HG02763 (cell line): ENCODE measurements around the gene ADIPOR2.
A peak's percentile ranks its signal among the peaks of the same experiment; 100 is the strongest.

Experiments
- ATAC-seq: cut with Tn5 transposase; IDR thresholded peaks from one replicate; pipeline ENCODE4 v1.9.1; 2021; ENCODE audit warnings: mild to moderate bottlenecking, moderate library complexity; ENCODE audit not compliant: unreplicated experiment

ADIPOR2 gene

GRCh38 chr12:1768615-1769014, 77.7 kb downstream of the ADIPOR2 start:
- ATAC-seq, result no peak

- ATAC-seq, result no peak
These were observed 79.1 kb downstream of the ADIPOR2 start for GRCh38 chr12:1769809-1770494.

DNA sequence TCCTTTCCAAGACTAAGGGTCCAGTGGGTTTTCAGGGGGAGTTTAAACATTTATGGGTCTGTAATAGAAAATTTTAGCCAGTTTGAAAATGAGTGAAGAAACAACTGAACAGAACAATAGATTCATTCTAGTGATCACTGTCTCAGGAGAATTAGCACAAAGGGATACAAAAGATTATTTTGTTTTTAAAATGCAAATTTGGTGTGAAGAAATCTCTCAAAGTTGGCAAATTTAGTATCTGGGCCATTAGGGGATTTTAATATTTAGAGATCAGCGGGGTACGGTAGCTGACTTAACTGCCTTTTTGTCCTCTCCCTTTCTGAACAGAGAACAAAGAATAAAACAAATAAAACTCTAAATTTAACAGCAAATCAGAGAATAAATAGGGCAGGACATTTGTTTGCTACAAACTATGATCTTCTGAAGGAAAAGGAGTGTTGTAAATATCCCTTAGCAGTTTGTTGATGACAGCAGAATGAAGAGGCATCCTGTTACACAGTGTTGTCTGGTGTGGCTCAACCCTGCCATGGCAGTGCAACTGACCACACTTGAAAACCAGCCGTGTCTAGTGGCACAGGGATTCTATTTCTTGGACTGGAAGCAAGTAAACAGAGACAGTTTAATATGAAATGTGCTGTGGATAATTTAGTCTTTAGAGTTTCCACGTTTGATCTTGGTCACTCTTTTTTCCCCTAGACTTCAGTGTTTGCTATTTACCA, 83.2 kb downstream of the ADIPOR2 start:
- ATAC-seq, result no peak

DNA sequence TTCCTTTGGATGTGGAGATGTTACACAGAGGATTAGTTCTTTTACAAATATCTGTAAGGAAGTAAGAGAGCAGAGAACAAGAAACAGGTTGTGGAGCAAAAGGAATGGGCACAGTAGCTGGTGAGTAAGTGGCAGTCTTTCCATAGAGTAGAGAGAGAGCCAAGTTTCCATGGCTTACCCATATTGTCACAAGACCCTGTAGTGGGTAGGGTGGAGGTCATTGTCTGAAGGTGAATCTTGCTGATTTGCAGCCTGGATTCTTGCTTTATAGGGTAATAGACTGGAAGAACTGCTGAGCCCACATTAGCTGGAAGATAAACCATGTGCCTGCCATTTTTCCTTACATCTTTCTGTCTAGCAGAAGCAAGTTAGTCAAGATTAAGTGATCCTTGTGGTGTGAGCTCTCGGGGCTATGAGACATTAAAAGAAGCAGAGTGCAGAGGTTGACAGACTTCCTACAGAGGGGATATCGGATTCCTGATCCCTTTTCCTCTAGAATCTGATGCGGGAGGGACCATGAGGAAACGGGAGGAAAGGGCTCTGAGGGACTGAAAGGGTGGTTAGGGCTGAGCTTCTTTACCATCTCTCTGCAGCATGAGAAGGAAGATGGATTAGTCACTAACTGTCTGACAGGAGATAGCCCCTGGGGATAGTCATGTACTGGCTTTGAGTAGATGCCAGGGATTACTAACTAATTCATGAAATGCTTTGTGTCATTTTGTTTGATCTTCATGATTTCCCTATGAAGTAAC, 85.5 kb downstream of the ADIPOR2 start:
- no peak for ATAC-seq

DNA sequence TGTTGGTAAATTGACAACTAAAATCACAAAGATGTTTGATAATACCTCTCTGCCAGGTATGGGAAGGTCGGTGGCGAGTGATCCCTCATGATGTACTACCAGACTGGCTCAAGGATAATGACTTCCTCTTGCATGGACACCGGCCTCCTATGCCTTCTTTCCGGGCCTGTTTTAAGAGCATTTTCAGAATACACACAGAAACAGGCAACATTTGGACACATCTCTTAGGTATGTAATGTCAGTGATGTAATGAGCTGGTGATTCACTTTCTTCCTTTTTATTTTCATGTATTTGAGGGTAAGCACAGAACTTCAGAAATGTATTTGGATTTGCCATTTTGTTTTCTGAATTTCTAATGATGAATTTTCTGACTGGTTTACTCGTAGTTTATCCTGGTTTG, 86.9 kb downstream of the ADIPOR2 start:
- ATAC-seq, result no peak

GRCh38 chr12:1778911-1779310, 88.0 kb downstream of the ADIPOR2 start:
- no peak for ATAC-seq

- no peak for ATAC-seq
These were observed 88.9 kb downstream of the ADIPOR2 start for GRCh38 chr12:1779783-1780182.

DNA sequence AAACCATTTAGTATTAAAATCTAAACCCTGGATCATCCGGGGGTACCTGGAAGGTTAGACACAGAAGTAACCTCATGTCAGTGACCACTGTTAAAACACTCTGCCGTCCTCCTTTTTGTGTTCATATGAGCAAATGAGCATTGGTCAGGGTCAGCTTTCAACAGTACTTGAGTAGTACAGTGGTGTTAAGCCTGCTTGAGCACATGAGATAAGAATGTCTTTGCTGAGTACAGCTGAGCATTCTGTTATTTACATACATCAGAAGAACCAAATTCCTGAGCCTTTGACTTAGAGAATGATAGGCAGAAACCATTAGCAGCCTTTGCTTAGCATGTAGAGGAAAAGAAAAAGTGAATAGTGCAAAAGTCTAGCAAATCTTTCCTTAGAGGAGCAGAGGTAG, 90.9 kb downstream of the ADIPOR2 start:
- no peak for ATAC-seq

DNA sequence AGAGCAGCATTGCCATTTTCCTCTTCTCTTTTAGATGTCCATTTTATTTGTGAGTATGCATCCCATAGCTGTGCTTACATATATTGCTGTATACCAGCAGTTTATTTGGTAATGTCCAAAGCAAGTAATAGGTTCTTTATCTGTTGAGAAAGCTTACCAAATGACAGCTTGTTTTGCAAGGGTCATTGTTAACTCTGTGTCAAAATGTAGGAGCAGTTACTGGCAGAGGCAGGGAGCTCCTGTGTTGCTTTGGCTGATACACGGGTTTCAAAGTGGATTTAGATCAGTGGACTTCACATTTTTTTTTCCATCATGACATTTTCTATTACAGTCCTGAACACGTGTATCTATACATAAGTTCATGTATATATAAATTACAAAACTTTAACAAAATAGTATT, 91.3 kb downstream of the ADIPOR2 start:
- no peak for ATAC-seq

DNA sequence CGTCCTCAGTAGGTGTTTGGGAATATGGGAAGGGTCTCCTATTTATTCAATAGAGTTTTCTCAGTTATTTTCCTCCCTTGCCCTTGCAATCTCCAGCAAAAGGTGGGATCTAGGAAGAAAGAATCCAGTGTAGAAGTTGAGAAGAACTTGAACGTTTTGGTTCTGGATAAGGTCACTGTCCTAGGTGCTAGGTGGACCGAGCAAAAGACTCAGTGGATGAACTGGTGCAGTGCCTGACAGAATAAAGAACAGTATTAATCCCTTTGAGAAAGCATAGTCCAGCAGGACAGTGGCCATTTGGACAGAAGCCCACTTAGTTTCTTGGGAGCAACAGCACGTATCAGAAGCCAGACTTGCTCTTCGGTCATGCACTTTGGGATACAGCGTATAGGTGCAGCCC, 96.8 kb downstream of the ADIPOR2 start:
- ATAC-seq, result no peak

- no peak for ATAC-seq
These were observed 99.6 kb downstream of the ADIPOR2 start for GRCh38 chr12:1790444-1790843.

GRCh38 chr12:1791104-1791841, 100.4 kb downstream of the ADIPOR2 start:
- ATAC-seq, result no peak

DNA sequence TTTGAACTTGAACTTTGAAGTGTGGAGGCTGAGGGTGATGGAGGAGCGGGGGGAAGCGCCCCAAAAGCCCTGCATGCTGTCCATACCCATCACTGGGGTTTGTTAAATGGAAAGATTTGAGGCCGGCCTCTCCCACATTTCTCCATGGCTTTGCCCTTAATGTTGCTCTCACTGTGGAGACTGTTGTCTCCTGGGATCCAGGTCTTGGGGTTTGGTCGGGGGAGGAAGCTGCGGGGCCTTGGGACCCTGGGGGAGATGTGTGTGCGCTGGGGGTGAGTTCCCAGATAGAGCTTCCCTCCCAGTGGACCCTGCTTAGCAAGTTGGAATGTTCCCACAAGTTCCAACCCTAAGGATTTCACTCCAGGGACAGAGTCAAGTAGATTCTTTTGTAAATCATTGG, 101.5 kb downstream of the ADIPOR2 start:
- ATAC-seq, result no peak

DNA sequence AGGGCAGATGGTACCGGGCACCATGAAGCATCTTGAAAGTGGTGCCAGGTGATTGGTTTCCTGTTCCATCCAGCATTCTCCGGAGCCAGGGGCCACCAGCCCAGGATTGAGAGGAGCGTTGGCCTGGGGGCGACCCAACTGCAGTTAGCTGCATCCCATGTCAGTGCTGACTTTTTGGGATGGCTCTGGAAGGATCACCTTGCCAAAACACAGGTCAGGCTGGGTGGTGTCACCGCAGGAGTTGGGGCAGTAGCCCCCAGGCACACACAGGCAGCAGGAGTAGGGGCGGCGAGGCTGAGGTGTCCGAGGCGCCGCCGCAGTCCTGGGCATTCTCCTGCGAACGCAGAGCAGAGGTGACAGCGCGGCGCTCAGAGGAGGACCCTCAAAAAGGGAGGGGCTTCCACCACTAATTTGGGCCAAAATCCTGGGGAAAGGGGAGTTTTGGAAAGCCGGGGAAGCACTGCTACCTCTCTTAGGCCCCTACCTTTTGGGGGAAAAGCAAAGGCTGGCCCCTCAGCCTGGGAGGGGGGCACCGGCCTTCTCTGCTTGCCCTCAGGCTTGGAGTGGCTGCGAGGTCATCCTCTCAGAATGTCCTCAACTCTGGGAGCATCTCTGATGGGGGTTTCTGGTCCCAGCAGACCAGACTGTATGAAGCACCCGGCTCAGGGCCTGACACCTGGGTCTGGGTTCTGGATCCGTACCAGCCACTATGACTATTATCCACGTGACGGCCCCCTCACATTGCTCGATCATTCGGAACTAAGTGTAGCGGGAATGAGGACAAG, 102.7 kb downstream of the ADIPOR2 start:
- ATAC-seq, result no peak

DNA sequence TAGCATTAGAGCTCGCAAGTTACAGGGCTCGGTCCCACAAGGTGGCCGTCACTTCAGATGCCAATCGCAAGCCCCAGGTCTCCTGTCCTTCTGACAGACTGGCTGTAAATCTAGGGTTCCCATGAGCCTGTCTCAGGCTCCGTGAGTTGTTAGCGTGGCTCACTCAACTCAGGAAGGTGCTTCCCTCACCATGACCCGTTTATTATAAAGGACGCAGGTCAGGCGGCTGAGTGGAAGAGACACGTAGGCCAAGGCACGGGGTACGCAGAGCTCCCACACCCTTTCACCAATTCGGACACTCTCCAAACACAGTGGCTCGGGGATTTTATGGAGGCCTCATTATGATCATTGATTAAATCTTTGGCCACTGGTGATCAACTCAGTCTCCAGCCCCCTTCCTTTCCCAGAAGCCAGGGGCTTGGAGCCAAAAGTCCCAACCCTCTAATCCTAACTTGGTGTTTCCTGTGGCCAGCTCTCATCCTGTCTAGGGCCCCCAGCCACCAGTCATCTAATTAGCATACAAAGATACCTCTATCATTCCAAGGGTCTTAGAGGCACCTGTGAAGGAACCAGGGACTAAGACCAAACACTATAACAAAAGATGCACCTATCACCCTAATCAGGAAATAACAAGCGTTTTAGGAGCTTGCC, 103.7 kb downstream of the ADIPOR2 start:
- no peak for ATAC-seq

- ATAC-seq, result no peak
These were observed 104.4 kb downstream of the ADIPOR2 start for GRCh38 chr12:1795221-1795784.

- ATAC-seq, result peak; percentile 92
These were observed 105.1 kb downstream of the ADIPOR2 start for GRCh38 chr12:1795785-1796514.

DNA sequence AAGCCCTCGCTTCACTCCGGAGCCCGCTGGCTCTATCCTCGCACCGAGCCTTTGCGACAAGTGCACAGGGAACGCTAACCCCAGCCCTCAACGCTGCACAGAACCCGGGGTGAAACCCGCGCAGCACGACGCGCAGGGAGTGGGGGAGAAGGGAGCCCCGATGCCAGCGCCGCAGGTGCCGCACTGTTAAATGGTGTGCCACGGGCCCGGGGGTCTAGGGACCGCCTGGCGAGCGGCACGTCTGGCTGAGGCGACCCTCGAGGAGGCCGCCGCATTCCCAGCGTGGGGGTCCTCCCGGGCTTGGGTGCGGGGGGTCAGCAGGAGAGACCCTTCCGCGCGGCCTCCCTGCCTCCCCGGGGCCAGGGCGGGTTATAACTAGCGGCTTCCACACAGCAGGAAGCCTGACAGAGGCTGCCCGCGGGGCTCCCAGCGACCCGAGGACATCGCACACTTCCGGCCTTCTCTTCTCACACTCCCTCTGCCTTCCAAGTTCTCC, 105.7 kb downstream of the ADIPOR2 start:
- ATAC-seq, result peak; percentile 11
